Neural progenitor cell (in vitro differentiated cells): ENCODE data around the gene MAP3K9. TPM values are rescaled to one million over a fixed set of nuclear protein-coding genes. Genes with fewer than 3 reads are reported as not detected.

ENCODE experiments used
- DNase-seq: peaks from one replicate; pipeline ENCODE4 v3.0.0-alpha.2; 2016; ENCODE audit warnings: low spot score
- H2AFZ ChIP-seq: fragments of 200-600 bp; sonication (generic); replicated peaks from 2 replicates; pipeline ENCODE4 v1.6.1; 2016; ENCODE audit warnings: antibody characterized with exemption
- H3F3A ChIP-seq: fragments of 200-600 bp; sonication (generic); 2 replicates; pipeline ENCODE4 v1.6.1; 2016; ENCODE audit warnings: antibody characterized with exemption, low read depth
- H3K27ac ChIP-seq: fragments of 200-600 bp; sonication (generic); 2 replicates; pipeline ENCODE4 v1.5.1; 2016; ENCODE audit warnings: mild to moderate bottlenecking
- H3K27me3 ChIP-seq: fragments of 200-600 bp; sonication (generic); 2 replicates; pipeline ENCODE4 v1.6.1; 2016; ENCODE audit warnings: mild to moderate bottlenecking, moderate library complexity
- H3K36me3 ChIP-seq: fragments of 200-600 bp; sonication (generic); 2 replicates; pipeline ENCODE4 v1.5.1; 2016
- H3K4me1 ChIP-seq: fragments of 200-600 bp; sonication (generic); 2 replicates; pipeline ENCODE4 v1.6.1; 2016; ENCODE audit warnings: mixed run types
- H3K4me2 ChIP-seq: fragments of 200-600 bp; sonication (generic); 2 replicates; pipeline ENCODE4 v1.6.1; 2016
- H3K4me3 ChIP-seq: fragments of 200-600 bp; sonication (generic); 2 replicates; pipeline ENCODE4 v1.5.1; 2016
- H3K79me2 ChIP-seq: fragments of 200-600 bp; sonication (generic); 2 replicates; pipeline ENCODE4 v1.6.1; 2016; ENCODE audit warnings: low read depth
- H3K9ac ChIP-seq: fragments of 200-600 bp; sonication (generic); 2 replicates; pipeline ENCODE4 v1.6.1; 2016
- H3K9me3 ChIP-seq: fragments of 200-600 bp; sonication (generic); 2 replicates; pipeline ENCODE4 v1.5.1; 2016; ENCODE audit warnings: low read depth
- H4K20me1 ChIP-seq: fragments of 200-600 bp; sonication (generic); 2 replicates; pipeline ENCODE4 v1.6.1; 2016; ENCODE audit warnings: low read depth
- H3K27ac Mint-ChIP-seq: 3 replicates; pipeline ENCODE4 v1.8.0; 2021; ENCODE audit warnings: mixed read lengths
- H3K27me3 Mint-ChIP-seq: 2 replicates; pipeline ENCODE4 v1.8.0; 2022; ENCODE audit warnings: low read depth, mild to moderate bottlenecking, inconsistent platforms, moderate library complexity, mixed read lengths; ENCODE audit not compliant: insufficient read depth
- H3K36me3 Mint-ChIP-seq: 3 replicates; pipeline ENCODE4 v1.8.0; 2021; ENCODE audit warnings: mixed read lengths
- H3K4me1 Mint-ChIP-seq: 3 replicates; pipeline ENCODE4 v1.8.0; 2021; ENCODE audit warnings: mixed read lengths
- H3K4me3 Mint-ChIP-seq: 3 replicates; pipeline ENCODE4 v1.8.0; 2021; ENCODE audit warnings: mild to moderate bottlenecking, moderate library complexity, mixed read lengths
- H3K9me3 Mint-ChIP-seq: 3 replicates; pipeline ENCODE4 v1.8.0; 2020; ENCODE audit warnings: mixed read lengths
- EZH2 ChIP-seq: fragments of 200-600 bp; sonication (generic); IDR thresholded peaks from 2 replicates; pipeline ENCODE4 v1.6.1; 2017; ENCODE audit warnings: antibody characterized with exemption, mild to moderate bottlenecking, moderate library complexity
- EZH2phosphoT487 ChIP-seq: fragments of 200-600 bp; sonication (generic); IDR thresholded peaks from 2 replicates; pipeline ENCODE4 v1.6.1; 2017; ENCODE audit warnings: antibody characterized with exemption
- total RNA-seq: library from RNA; depleted of rRNA; stranded (reverse); fragments of >200 nt; gene quantifications from 2 replicates; pipeline ENCODE4 v1.2.3, GENCODE V29; 2015; ENCODE audit warnings: low replicate concordance
- TF ChIP-seq, protein P1 (sequence below): fragments of 200-600 bp; sonication (generic); IDR thresholded peaks from 2 replicates; pipeline ENCODE4 v1.5.1; 2017; ENCODE audit warnings: antibody characterized with exemption, mild to moderate bottlenecking

The MAP3K9 gene
- total RNA-seq, 1 donor from 2014 or later, result 14.9 TPM

DNA sequence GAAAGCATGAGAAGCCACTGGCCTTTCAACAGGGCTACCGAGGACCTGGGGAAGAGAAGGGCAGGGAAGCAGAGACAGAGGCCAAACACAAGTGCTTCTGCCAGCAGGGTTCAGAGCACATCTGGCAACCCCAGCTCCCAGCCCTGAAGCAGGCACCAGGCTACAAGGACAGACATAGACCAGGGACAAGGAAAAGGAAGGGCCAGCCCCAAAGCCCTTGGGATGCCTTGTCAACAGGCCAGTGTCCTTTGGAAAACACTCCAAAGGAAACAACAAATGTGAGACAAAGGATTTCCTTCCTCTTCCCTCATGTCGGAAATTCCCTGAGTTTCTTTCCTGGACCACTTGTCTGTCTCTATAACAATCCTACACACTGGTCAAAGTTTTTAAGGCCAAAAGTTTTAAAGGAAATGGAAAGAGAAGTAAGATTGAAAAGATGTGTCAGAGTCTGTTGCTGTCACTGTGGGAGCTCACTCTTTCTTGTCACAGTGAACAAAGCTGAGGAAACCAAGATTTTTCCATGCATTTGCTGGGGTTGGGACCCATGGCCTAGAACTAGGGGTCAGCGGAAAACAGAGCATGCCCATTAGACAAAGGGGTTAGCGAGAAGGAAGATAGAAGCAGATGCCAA is 108.2 kb downstream of the MAP3K9 start:
- Histone ChIP-seq H3K4me1 (no peaks in the 10 kb centered on the region), H3K4me3 (no peak overlapping the region), H3F3A (no peaks in the 10 kb centered on the region), H2AFZ (peak overlapping the region; percentile 26), H3K9ac (no peak overlapping the region), H3K9me3 (no peaks in the 10 kb centered on the region), H4K20me1 (no peaks in the 10 kb centered on the region), H3K4me2 (no peak overlapping the region), H3K79me2 (no peaks in the 10 kb centered on the region), H3K27me3 (no peaks in the 10 kb centered on the region), H3K27ac (no peak overlapping the region), H3K36me3 (no peaks in the 10 kb centered on the region)
- Mint-ChIP-seq H3K9me3 (no peaks in the 10 kb centered on the region), H3K27ac (no peak overlapping the region), H3K27me3 (peaks cover 6% of the 10 kb centered on the region), H3K36me3 (no peaks in the 10 kb centered on the region), H3K4me1 (no peaks in the 10 kb centered on the region), H3K4me3 (no peak overlapping the region)
- DNase-seq, result no peak
- TF ChIP-seq EZH2phosphoT487 (no peak), EZH2 (no peak)
- TF ChIP-seq, protein P1, sequence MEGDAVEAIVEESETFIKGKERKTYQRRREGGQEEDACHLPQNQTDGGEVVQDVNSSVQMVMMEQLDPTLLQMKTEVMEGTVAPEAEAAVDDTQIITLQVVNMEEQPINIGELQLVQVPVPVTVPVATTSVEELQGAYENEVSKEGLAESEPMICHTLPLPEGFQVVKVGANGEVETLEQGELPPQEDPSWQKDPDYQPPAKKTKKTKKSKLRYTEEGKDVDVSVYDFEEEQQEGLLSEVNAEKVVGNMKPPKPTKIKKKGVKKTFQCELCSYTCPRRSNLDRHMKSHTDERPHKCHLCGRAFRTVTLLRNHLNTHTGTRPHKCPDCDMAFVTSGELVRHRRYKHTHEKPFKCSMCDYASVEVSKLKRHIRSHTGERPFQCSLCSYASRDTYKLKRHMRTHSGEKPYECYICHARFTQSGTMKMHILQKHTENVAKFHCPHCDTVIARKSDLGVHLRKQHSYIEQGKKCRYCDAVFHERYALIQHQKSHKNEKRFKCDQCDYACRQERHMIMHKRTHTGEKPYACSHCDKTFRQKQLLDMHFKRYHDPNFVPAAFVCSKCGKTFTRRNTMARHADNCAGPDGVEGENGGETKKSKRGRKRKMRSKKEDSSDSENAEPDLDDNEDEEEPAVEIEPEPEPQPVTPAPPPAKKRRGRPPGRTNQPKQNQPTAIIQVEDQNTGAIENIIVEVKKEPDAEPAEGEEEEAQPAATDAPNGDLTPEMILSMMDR, result no peak

DNA sequence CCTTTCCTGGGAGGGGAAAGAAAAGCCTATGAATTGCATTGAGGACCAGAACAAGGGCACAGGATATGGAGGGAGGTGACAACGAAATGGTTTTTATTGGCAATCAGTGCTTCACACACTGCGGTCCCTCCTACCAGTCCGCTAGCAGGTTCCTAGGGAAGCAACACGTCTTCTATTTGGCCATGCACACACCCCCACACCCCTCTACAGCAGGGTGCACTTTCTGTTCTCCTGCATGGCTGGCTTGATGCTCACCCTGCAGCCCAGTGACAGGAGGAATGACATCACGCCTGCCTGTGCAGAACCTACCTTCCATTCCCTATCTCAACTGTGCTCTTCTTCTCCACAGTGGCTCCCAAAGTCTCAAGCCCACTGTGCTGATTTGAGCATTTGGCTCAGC is 109.7 kb downstream of the MAP3K9 start:
- TF ChIP-seq, protein P1, result no peak
- TF ChIP-seq EZH2 (no peak), EZH2phosphoT487 (no peak)
- no peaks in the 10 kb centered on the region for H3K4me1 Mint-ChIP-seq

DNA sequence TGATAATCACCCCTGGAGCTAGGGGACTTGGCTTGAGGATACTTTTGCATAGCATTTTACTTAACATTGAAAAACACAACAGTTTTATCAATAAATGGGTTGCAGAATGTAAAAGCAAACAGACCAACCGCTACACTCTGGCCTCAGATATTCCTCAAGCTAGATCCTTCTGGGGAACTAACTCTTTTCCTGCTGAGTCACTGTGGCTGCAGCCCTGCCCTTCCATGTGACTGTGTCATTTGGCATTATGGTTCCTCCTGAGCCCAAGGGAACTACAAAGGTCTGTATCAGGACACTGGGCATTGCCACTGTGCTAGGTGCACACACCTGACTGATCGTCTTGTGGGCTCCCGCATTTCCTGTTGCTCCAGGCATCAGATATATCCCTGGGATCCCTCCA is 111.0 kb downstream of the MAP3K9 start:
- no peaks in the 10 kb centered on the region for H3K9me3 Mint-ChIP-seq
- TF ChIP-seq EZH2phosphoT487 (no peak), EZH2 (no peak)
- TF ChIP-seq, protein P1, result no peak
- no peak overlapping the region for H3K27ac Mint-ChIP-seq
- no peaks in the 10 kb centered on the region for H3K36me3 ChIP-seq
- H3K36me3 Mint-ChIP-seq, result no peaks in the 10 kb centered on the region
- no peaks in the 10 kb centered on the region for H4K20me1 ChIP-seq
- no peak overlapping the region for H3K27ac ChIP-seq
- H3K9ac ChIP-seq, result no peak overlapping the region
- H3K4me1 ChIP-seq, result no peaks in the 10 kb centered on the region
- H3K4me3 Mint-ChIP-seq, result no peak overlapping the region
- H3K27me3 Mint-ChIP-seq, result peaks cover 4% of the 10 kb centered on the region
- H3F3A ChIP-seq, result no peaks in the 10 kb centered on the region
- no peaks in the 10 kb centered on the region for H3K9me3 ChIP-seq
- no peak overlapping the region for H2AFZ ChIP-seq
- no peaks in the 10 kb centered on the region for H3K79me2 ChIP-seq
- H3K27me3 ChIP-seq, result no peaks in the 10 kb centered on the region
- no peak overlapping the region for H3K4me3 ChIP-seq
- no peaks in the 10 kb centered on the region for H3K4me1 Mint-ChIP-seq
- H3K4me2 ChIP-seq, result no peak overlapping the region
- no peak for DNase-seq

More for the DNA sequence above, 109.7 kb downstream of the MAP3K9 start:
- H3K4me3 Mint-ChIP-seq, result no peak overlapping the region
- H3K36me3 Mint-ChIP-seq, result no peaks in the 10 kb centered on the region
- Histone ChIP-seq H3K4me1 (no peaks in the 10 kb centered on the region), H3K36me3 (no peaks in the 10 kb centered on the region), H3F3A (no peaks in the 10 kb centered on the region), H3K9ac (no peak overlapping the region), H4K20me1 (no peaks in the 10 kb centered on the region), H2AFZ (no peak overlapping the region), H3K4me2 (no peak overlapping the region), H3K4me3 (no peak overlapping the region), H3K79me2 (no peaks in the 10 kb centered on the region), H3K27me3 (no peaks in the 10 kb centered on the region), H3K27ac (no peak overlapping the region), H3K9me3 (no peaks in the 10 kb centered on the region)
- no peaks in the 10 kb centered on the region for H3K9me3 Mint-ChIP-seq
- DNase-seq, result no peak
- no peak overlapping the region for H3K27ac Mint-ChIP-seq
- H3K27me3 Mint-ChIP-seq, result peaks cover 4% of the 10 kb centered on the region
